H9 (cell line): ENCODE data around the gene SLC2A4. TPM values are rescaled to one million over a fixed set of nuclear protein-coding genes. Genes with fewer than 3 reads are reported as not detected.

ENCODE experiments used
- DNase-seq: peaks from one replicate; pipeline ENCODE4 v3.0.0-alpha.2; 2017
- H2AFZ ChIP-seq: one replicate; pipeline ENCODE4 v1.6.1; 2013; ENCODE audit warnings: mild to moderate bottlenecking, low read length, control low read depth, moderate library complexity
- H2AK5ac ChIP-seq: 2 replicates; pipeline ENCODE4 v1.6.1; 2013; ENCODE audit warnings: low read length, control low read depth, mixed read lengths; ENCODE audit not compliant: insufficient read length
- H2BK120ac ChIP-seq: one replicate; pipeline ENCODE4 v1.6.1; 2013; ENCODE audit warnings: low read depth, mild to moderate bottlenecking, low read length, control low read depth, inconsistent platforms; ENCODE audit not compliant: poor library complexity, severe bottlenecking
- H2BK12ac ChIP-seq: 2 replicates; pipeline ENCODE4 v1.6.1; 2013; ENCODE audit warnings: low read length, control low read depth, mixed read lengths, low read depth; ENCODE audit not compliant: insufficient read length
- H2BK15ac ChIP-seq: 2 replicates; pipeline ENCODE4 v1.6.1; 2013; ENCODE audit warnings: low read depth, low read length, control low read depth
- H2BK20ac ChIP-seq: one replicate; pipeline ENCODE4 v1.6.1; 2013; ENCODE audit warnings: low read depth, mild to moderate bottlenecking, low read length, control low read depth, inconsistent platforms; ENCODE audit not compliant: poor library complexity, severe bottlenecking
- H2BK5ac ChIP-seq: 2 replicates; pipeline ENCODE4 v1.6.1; 2013; ENCODE audit warnings: low read length, control low read depth, mixed read lengths; ENCODE audit not compliant: insufficient read length
- H3K14ac ChIP-seq: 2 replicates; pipeline ENCODE4 v1.6.1; 2013; ENCODE audit warnings: low read length, control low read depth; ENCODE audit not compliant: insufficient read depth
- H3K18ac ChIP-seq: 2 replicates; pipeline ENCODE4 v1.6.1; 2013; ENCODE audit warnings: low read depth, mild to moderate bottlenecking, mixed read lengths, low read length, control low read depth; ENCODE audit not compliant: insufficient read length
- H3K23ac ChIP-seq: 2 replicates; pipeline ENCODE4 v1.6.1; 2013; ENCODE audit warnings: low read length, control low read depth, mixed read lengths, low read depth; ENCODE audit not compliant: insufficient read length
- H3K23me2 ChIP-seq: 2 replicates; pipeline ENCODE4 v1.6.1; 2013; ENCODE audit warnings: low read depth, mild to moderate bottlenecking, mixed read lengths, low read length, control low read depth; ENCODE audit not compliant: insufficient read length, poor library complexity, severe bottlenecking
- H3K27ac ChIP-seq: 2 replicates; pipeline ENCODE4 v1.5.1; 2013; ENCODE audit warnings: low read length, control low read depth, mixed read lengths, low read depth; ENCODE audit not compliant: insufficient read length
- H3K27me3 ChIP-seq: 2 replicates; pipeline ENCODE4 v1.6.1; 2013; ENCODE audit warnings: low read length, control low read depth, inconsistent platforms; ENCODE audit not compliant: insufficient read depth
- H3K4ac ChIP-seq: 2 replicates; pipeline ENCODE4 v1.6.1; 2013; ENCODE audit warnings: low read depth, mild to moderate bottlenecking, control low read depth, inconsistent platforms, low read length, moderate library complexity
- H3K4me1 ChIP-seq: 2 replicates; pipeline ENCODE4 v1.6.1; 2013; ENCODE audit warnings: low read length, control low read depth, inconsistent platforms; ENCODE audit not compliant: insufficient read depth
- H3K4me2 ChIP-seq: 2 replicates; pipeline ENCODE4 v1.6.1; 2013; ENCODE audit warnings: low read length, control low read depth, mixed read lengths; ENCODE audit not compliant: insufficient read length, insufficient read depth
- H3K56ac ChIP-seq: 2 replicates; pipeline ENCODE4 v1.6.1; 2013; ENCODE audit warnings: low read depth, mild to moderate bottlenecking, mixed read lengths, low read length, control low read depth; ENCODE audit not compliant: insufficient read length
- H3K79me1 ChIP-seq: 2 replicates; pipeline ENCODE4 v1.6.1; 2013; ENCODE audit warnings: low read depth, mild to moderate bottlenecking, moderate library complexity, low read length, control low read depth, inconsistent platforms; ENCODE audit not compliant: insufficient read depth, poor library complexity, severe bottlenecking
- H3K79me2 ChIP-seq: 2 replicates; pipeline ENCODE4 v1.6.1; 2013; ENCODE audit warnings: low read length, control low read depth, inconsistent platforms; ENCODE audit not compliant: insufficient read depth
- H3K9ac ChIP-seq: 2 replicates; pipeline ENCODE4 v1.6.1; 2013; ENCODE audit warnings: low read length, control low read depth, mixed read lengths; ENCODE audit not compliant: insufficient read length; ENCODE audit errors: extremely low read depth
- H3K9me3 ChIP-seq: one replicate; pipeline ENCODE4 v1.6.1; 2013; ENCODE audit warnings: low read depth, low read length, inconsistent platforms; ENCODE audit not compliant: control insufficient read depth
- H3T11ph ChIP-seq: one replicate; pipeline ENCODE4 v1.6.1; 2013; ENCODE audit warnings: mild to moderate bottlenecking, low read length, control low read depth, inconsistent platforms
- H4K20me1 ChIP-seq: one replicate; pipeline ENCODE4 v1.6.1; 2013; ENCODE audit not compliant: control insufficient read depth, insufficient read length, insufficient read depth
- H4K5ac ChIP-seq: 2 replicates; pipeline ENCODE4 v1.6.1; 2013; ENCODE audit warnings: low read depth, mild to moderate bottlenecking, mixed read lengths, low read length, control low read depth; ENCODE audit not compliant: insufficient read length
- H4K8ac ChIP-seq: replicated peaks from 2 replicates; pipeline ENCODE4 v1.6.1; 2013; ENCODE audit warnings: low read length, control low read depth, mixed read lengths, low read depth; ENCODE audit not compliant: insufficient read length
- H4K91ac ChIP-seq: 2 replicates; pipeline ENCODE4 v1.6.1; 2013; ENCODE audit warnings: low read depth, mild to moderate bottlenecking, moderate library complexity, mixed read lengths, low read length, control low read depth; ENCODE audit not compliant: insufficient read length
- H3K27ac Mint-ChIP-seq, 3 experiments: 2 replicates in 2 of 3; 3 replicates in 1 of 3; pipeline ENCODE4 v1.8.0; 2020 to 2021; ENCODE audit warnings: mixed read lengths in 3 of 3, mild to moderate bottlenecking in 1 of 3, moderate library complexity in 1 of 3
- H3K27me3 Mint-ChIP-seq: 2 replicates; pipeline ENCODE4 v1.8.0; 2021; ENCODE audit warnings: low read depth, mild to moderate bottlenecking, moderate library complexity, mixed read lengths
- H3K36me3 Mint-ChIP-seq, 3 experiments: 2 replicates in 2 of 3; 3 replicates in 1 of 3; pipeline ENCODE4 v1.8.0; 2020 to 2021; ENCODE audit warnings: low read depth in 3 of 3, mixed read lengths in 3 of 3; ENCODE audit not compliant: insufficient read depth in 1 of 3
- H3K4me1 Mint-ChIP-seq, 2 experiments: 2 replicates each; pipeline ENCODE4 v1.8.0; 2020; ENCODE audit warnings: mixed read lengths in 2 of 2
- H3K4me3 Mint-ChIP-seq, 2 experiments: 2 replicates in 1 of 2; 3 replicates in 1 of 2; pipeline ENCODE4 v1.8.0; 2020 to 2021; ENCODE audit warnings: mild to moderate bottlenecking in 2 of 2, mixed read lengths in 2 of 2, moderate library complexity in 1 of 2
- H3K9me3 Mint-ChIP-seq, 2 experiments: 2 replicates in 1 of 2; 3 replicates in 1 of 2; pipeline ENCODE4 v1.8.0; 2020; ENCODE audit warnings: mild to moderate bottlenecking in 2 of 2, mixed read lengths in 2 of 2, moderate library complexity in 1 of 2
- WGBS: extraction: QIAGEN DNeasy Blood & Tissue Kit; methylation state at CpG from one replicate; pipeline ENCODE4 v1.1.7; 2013; ENCODE audit warnings: missing lambda C conversion rate, low lambda C conversion rate, mixed read lengths; ENCODE audit not compliant: insufficient read length; ENCODE audit errors: extremely low coverage; 5-methylcytosine and 5-hydroxymethylcytosine counted together
- total RNA-seq: library from RNA; stranded (reverse); gene quantifications from 2 replicates; pipeline ENCODE4 v1.2.1, GENCODE V29; 2021
- TF ChIP-seq, protein P1 (sequence below): fragments of 200-600 bp; sonication (generic); conservative IDR thresholded peaks from 3 replicates; pipeline ENCODE4 v1.8.0; 2021; ENCODE audit warnings: antibody characterized with exemption, mild to moderate bottlenecking

SLC2A4 gene
- total RNA-seq, 1 experiment from 2014 or later, result 4.4 TPM

DNA sequence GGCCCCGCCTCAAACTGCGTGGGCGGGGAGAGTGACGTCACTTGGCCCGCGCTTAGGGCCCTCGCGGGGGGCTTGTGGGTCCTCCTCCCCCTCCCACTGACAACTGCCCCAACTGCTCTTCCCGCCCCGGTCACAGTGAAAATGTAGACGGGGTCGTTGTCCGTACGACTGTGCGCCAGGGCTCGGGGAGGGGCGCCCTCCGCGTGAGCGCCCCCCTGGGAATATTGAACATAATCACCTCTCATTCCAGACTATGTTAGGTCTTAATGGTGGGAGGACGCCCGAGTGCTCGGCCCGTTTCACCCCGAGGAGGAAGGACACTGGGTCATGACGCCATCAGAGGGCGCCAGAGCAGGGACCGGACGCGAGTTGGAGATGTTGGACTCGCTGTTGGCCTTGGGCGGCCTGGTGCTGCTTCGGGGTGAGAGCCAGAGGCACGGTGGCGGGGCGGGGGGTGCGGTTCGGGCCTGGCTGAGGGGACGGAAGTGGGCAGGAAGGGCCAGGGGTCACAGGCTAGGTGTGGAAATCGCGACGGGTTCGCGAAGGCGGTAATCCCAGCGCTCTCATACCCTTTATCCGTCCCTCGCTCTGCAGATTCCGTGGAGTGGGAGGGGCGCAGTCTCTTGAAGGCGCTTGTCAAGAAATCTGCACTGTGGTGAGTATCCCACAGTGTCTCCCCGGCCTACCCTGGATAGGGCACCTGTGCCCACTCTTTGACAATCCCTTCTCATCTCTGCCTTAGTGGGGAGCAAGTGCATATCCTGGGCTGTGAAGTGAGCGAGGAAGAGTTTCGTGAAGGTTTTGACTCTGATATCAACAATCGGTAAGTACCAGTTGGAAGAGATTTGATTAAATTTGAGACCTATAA is 29.1 kb upstream of the SLC2A4 start, which contains the start of gene ELP5:
Gene ELP5 (plus strand): TSS at position 40 of the 868 bp plus-strand sequence. CDS start 336 bp downstream, at position 376.
- no peaks in the 10 kb centered on the region for H4K20me1 ChIP-seq
- no peaks in the 10 kb centered on the region; the same call in 1 of the 2 replicates for H3K27me3 Mint-ChIP-seq
- peak within 1 kb of the TSS; percentile 81 for H3K14ac ChIP-seq
- DNase-seq, result peak; percentile 98
- H2AK5ac ChIP-seq, result no peak within 1 kb of the TSS
- peaks cover 22 to 28% of the 10 kb centered on the region in 2 experiments for H3K4me1 Mint-ChIP-seq
- no peak within 1 kb of the TSS for H2BK12ac ChIP-seq
- peaks cover 13% of the 10 kb centered on the region for H3K79me1 ChIP-seq
- H3K18ac ChIP-seq, result peak within 1 kb of the TSS; percentile 90
- no peak within 1 kb of the TSS for H2BK20ac ChIP-seq
- H3K36me3 Mint-ChIP-seq, result peaks cover 22 to 42% (median 40%) of the 10 kb centered on the region in 3 experiments
- H2BK15ac ChIP-seq, result no peak within 1 kb of the TSS
- H2BK120ac ChIP-seq, result peak within 1 kb of the TSS; percentile 50
- no peak within 1 kb of the TSS for H4K8ac ChIP-seq
- TF ChIP-seq, protein P1, sequence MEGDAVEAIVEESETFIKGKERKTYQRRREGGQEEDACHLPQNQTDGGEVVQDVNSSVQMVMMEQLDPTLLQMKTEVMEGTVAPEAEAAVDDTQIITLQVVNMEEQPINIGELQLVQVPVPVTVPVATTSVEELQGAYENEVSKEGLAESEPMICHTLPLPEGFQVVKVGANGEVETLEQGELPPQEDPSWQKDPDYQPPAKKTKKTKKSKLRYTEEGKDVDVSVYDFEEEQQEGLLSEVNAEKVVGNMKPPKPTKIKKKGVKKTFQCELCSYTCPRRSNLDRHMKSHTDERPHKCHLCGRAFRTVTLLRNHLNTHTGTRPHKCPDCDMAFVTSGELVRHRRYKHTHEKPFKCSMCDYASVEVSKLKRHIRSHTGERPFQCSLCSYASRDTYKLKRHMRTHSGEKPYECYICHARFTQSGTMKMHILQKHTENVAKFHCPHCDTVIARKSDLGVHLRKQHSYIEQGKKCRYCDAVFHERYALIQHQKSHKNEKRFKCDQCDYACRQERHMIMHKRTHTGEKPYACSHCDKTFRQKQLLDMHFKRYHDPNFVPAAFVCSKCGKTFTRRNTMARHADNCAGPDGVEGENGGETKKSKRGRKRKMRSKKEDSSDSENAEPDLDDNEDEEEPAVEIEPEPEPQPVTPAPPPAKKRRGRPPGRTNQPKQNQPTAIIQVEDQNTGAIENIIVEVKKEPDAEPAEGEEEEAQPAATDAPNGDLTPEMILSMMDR, result no peak; the same call in 2 of the 3 replicates
- H3K27ac ChIP-seq, result peak within 1 kb of the TSS; percentile 9
- no peaks in the 10 kb centered on the region; the same call in 1 of the 2 replicates for H3K4me1 ChIP-seq
- peak within 1 kb of the TSS; percentile 79 for H3K4me2 ChIP-seq
- H2AFZ ChIP-seq, result no peak within 1 kb of the TSS
- no peak within 1 kb of the TSS for H2BK5ac ChIP-seq
- peaks cover 6% of the 10 kb centered on the region for H3K23me2 ChIP-seq
- peak within 1 kb of the TSS; percentile 90 to 95 for H3K4me3 Mint-ChIP-seq
- no peaks in the 10 kb centered on the region for H3K27me3 ChIP-seq
- no peak within 1 kb of the TSS for H4K5ac ChIP-seq
- H3K9ac ChIP-seq, result peak within 1 kb of the TSS; percentile 81
- H4K91ac ChIP-seq, result no peak within 1 kb of the TSS
- no peak within 1 kb of the TSS for H3T11ph ChIP-seq
- no peak within 1 kb of the TSS for H3K56ac ChIP-seq
- H3K23ac ChIP-seq, result no peak within 1 kb of the TSS
- no peaks in the 10 kb centered on the region for H3K9me3 ChIP-seq
- H3K9me3 Mint-ChIP-seq, result no peaks in the 10 kb centered on the region
- H3K79me2 ChIP-seq, result peaks cover 25% of the 10 kb centered on the region; the same call in 1 of the 2 replicates
- WGBS, result no CpG with 5 or more reads among the region's 55 CpGs
- H3K4ac ChIP-seq, result no peak within 1 kb of the TSS
- peak within 1 kb of the TSS; percentile 100 for H3K27ac Mint-ChIP-seq
